Keratinocyte (primary cell): ENCODE data around the gene CFL1. TPM values are rescaled to one million over a fixed set of nuclear protein-coding genes. Genes with fewer than 3 reads are reported as not detected.

Experiments used
- DNase-seq: peaks from one replicate; pipeline ENCODE4 v3.0.0-alpha.2; 2011; ENCODE audit warnings: low read depth, missing footprints, low spot score
- FAIRE-seq: peaks from 2 replicates; lab custom pipeline; 2011; peaks lifted over from hg19 to GRCh38; lab: Jason Lieb, UNC
- H2AFZ ChIP-seq: 2 replicates; pipeline ENCODE4 v1.6.0; 2012; ENCODE audit warnings: low read length, control low read depth, inconsistent platforms; ENCODE audit not compliant: control insufficient read depth
- H3K27ac ChIP-seq: 2 replicates; pipeline ENCODE4 v1.5.1; 2011; ENCODE audit warnings: low read length; ENCODE audit not compliant: control insufficient read depth, insufficient read depth
- H3K27me3 ChIP-seq: 3 replicates; pipeline ENCODE4 v1.6.0; 2011; ENCODE audit warnings: low read length; ENCODE audit not compliant: control insufficient read depth, insufficient read depth; ENCODE audit errors: extremely low read depth
- H3K36me3 ChIP-seq, 2 experiments: 2 replicates in 1 of 2; 3 replicates in 1 of 2; pipeline ENCODE4 v1.5.1; 2011; ENCODE audit warnings: low read length in 2 of 2, mild to moderate bottlenecking in 1 of 2; ENCODE audit not compliant: control insufficient read depth in 2 of 2, insufficient read depth in 2 of 2; ENCODE audit errors: extremely low read depth in 1 of 2
- H3K4me1 ChIP-seq: 3 replicates; pipeline ENCODE4 v1.5.1; 2011; ENCODE audit warnings: low read length; ENCODE audit not compliant: control insufficient read depth, insufficient read depth; ENCODE audit errors: extremely low read depth
- H3K4me2 ChIP-seq: 3 replicates; pipeline ENCODE4 v1.6.0; 2011; ENCODE audit warnings: low read depth, low read length; ENCODE audit not compliant: control insufficient read depth, insufficient read depth; ENCODE audit errors: extremely low read depth
- H3K4me3 ChIP-seq, 3 experiments: fragments of 200-600 bp in 1 of 3; sonication (generic) in 1 of 3; 2 replicates in 2 of 3; 3 replicates in 1 of 3; pipeline ENCODE4 v1.5.1; 2011 to 2016; ENCODE audit warnings: low read length in 3 of 3, mild to moderate bottlenecking in 3 of 3, control low read depth in 2 of 3, inconsistent platforms in 1 of 3, low read depth in 1 of 3, mixed read lengths in 1 of 3, mixed run types in 1 of 3, moderate library complexity in 1 of 3; ENCODE audit not compliant: control insufficient read depth in 2 of 3, insufficient read depth in 2 of 3; ENCODE audit errors: extremely low read depth in 1 of 3
- H3K79me2 ChIP-seq: 2 replicates; pipeline ENCODE4 v1.6.0; 2012; ENCODE audit warnings: low read length; ENCODE audit not compliant: control insufficient read depth, insufficient read depth
- H3K9ac ChIP-seq: 3 replicates; pipeline ENCODE4 v1.6.0; 2011; ENCODE audit warnings: low read length; ENCODE audit not compliant: control insufficient read depth, insufficient read depth; ENCODE audit errors: extremely low read depth
- H3K9me1 ChIP-seq: 3 replicates; pipeline ENCODE4 v1.6.0; 2011; ENCODE audit warnings: low read length; ENCODE audit not compliant: control insufficient read depth, insufficient read depth; ENCODE audit errors: extremely low read depth
- H3K9me3 ChIP-seq: 2 replicates; pipeline ENCODE4 v1.5.1; 2012; ENCODE audit warnings: low read depth, low read length; ENCODE audit not compliant: control insufficient read depth
- H4K20me1 ChIP-seq: 3 replicates; pipeline ENCODE4 v1.6.0; 2011; ENCODE audit warnings: low read length; ENCODE audit not compliant: control insufficient read depth, insufficient read depth; ENCODE audit errors: extremely low read depth
- CTCF ChIP-seq, 3 experiments: IDR thresholded peaks in 1 of 3; conservative IDR thresholded peaks in 1 of 3; optimal IDR thresholded peaks in 1 of 3; 2 replicates in 2 of 3; 3 replicates in 1 of 3; pipeline versions ENCODE3 to v1.5.1; 2011; ENCODE audit warnings: low read length in 3 of 3, mild to moderate bottlenecking in 3 of 3, moderate library complexity in 2 of 3, control low read depth in 1 of 3, inconsistent platforms in 1 of 3; ENCODE audit not compliant: insufficient read depth in 2 of 3; ENCODE audit errors: extremely low read depth in 1 of 3
- EZH2 ChIP-seq: IDR thresholded peaks from one replicate; pipeline ENCODE4 v1.6.1; 2012; ENCODE audit warnings: inconsistent platforms, mild to moderate bottlenecking, low read length, moderate library complexity
- dilution Hi-C: fragments of 300-500 bp; cut with MboI; formaldehyde crosslinking; loops from one replicate; pipeline ENCODE4 v1.7.0; 2020; ENCODE audit warnings: low sequenced_read_pairs; ENCODE audit not compliant: extremely low pct_ligation_motif_present
- polyA plus RNA-seq, 5 experiments: library from polyadenylated mRNA; depleted of rRNA in 3 of 5; stranded (reverse) in 3 of 5; stranded (forward) in 1 of 5; unstranded in 1 of 5; fragments of >200 nt; gene quantifications; 1 replicate in 1 of 5; 2 replicates in 3 of 5; 3 replicates in 1 of 5; pipeline versions ENCODE4 v1.2.1 to v1.2.3, GENCODE V29; 2011 to 2012; ENCODE audit warnings: missing spikeins in 2 of 5, low read depth in 1 of 5, low replicate concordance in 1 of 5

Gene CFL1
- polyA plus RNA-seq, 1 donor (not counting 4 experiments of a cell fraction or from before 2014, with no cell fraction given): 1,236 TPM

GRCh38 chr11:65858681-65859087 is 704 bp upstream of the CFL1 start:
- DNase-seq (no peak), FAIRE-seq (no peak)
- H3K4me1 ChIP-seq: peaks cover 32% of the 10 kb centered on the region
- peak overlapping the region; percentile 92 for H3K4me2 ChIP-seq
- H3K9me1 ChIP-seq: peaks cover 7% of the 10 kb centered on the region
- dilution Hi-C loops: no loop called here
- peaks cover 38 to 52% of the 10 kb centered on the region in 2 experiments for H3K36me3 ChIP-seq
- peak overlapping the region; percentile 60 for H2AFZ ChIP-seq
- peak overlapping the region; percentile 83 for H3K9ac ChIP-seq
- no peaks in the 10 kb centered on the region for H3K27me3 ChIP-seq
- TF ChIP-seq CTCF (optimal IDR thresholded peaks at IDR 0.05 in 1 of 3, IDR thresholded peaks at IDR 0.05 in 1 of 3, conservative IDR thresholded peaks at IDR 0.05 in 1 of 3; ENCODE audit: extremely low read depth in 1 of 3, insufficient read depth in 2 of 3, low read length in 3 of 3): no peak
- peak overlapping the region; percentile 90 for H3K27ac ChIP-seq
- peaks cover 37% of the 10 kb centered on the region for H4K20me1 ChIP-seq
- peaks cover 71% of the 10 kb centered on the region for H3K79me2 ChIP-seq
- peak overlapping the region; percentile 83 to 96 (median 91) for H3K4me3 ChIP-seq
- no peaks in the 10 kb centered on the region for H3K9me3 ChIP-seq

- peak overlapping the region; percentile 50 for H3K27ac ChIP-seq
- no peak for TF ChIP-seq CTCF (optimal IDR thresholded peaks at IDR 0.05 in 1 of 3, IDR thresholded peaks at IDR 0.05 in 1 of 3, conservative IDR thresholded peaks at IDR 0.05 in 1 of 3; ENCODE audit: extremely low read depth in 1 of 3, insufficient read depth in 2 of 3, low read length in 3 of 3)
- no peak for TF ChIP-seq EZH2
- H3K4me3 ChIP-seq: peak overlapping the region; percentile 83 to 96 (median 91)
- H3K27me3 ChIP-seq: no peaks in the 10 kb centered on the region
- H2AFZ ChIP-seq: no peak overlapping the region
- DNase-seq (no peak), FAIRE-seq (no peak)
- dilution Hi-C loops: no loop called here
- H3K4me1 ChIP-seq: peaks cover 32% of the 10 kb centered on the region
- H4K20me1 ChIP-seq: peaks cover 45% of the 10 kb centered on the region
- H3K9me1 ChIP-seq: peaks cover 7% of the 10 kb centered on the region
- H3K4me2 ChIP-seq: peak overlapping the region; percentile 100
- no peaks in the 10 kb centered on the region for H3K9me3 ChIP-seq
- peaks cover 36 to 48% of the 10 kb centered on the region in 2 experiments for H3K36me3 ChIP-seq
- H3K79me2 ChIP-seq: peaks cover 61% of the 10 kb centered on the region
- H3K9ac ChIP-seq: peak overlapping the region; percentile 83
Observed at GRCh38 chr11:65857500-65857852, 504 bp downstream of the CFL1 start.
